ENCODE results near the gene PCDH9.

GRCh38 chr13:66530158-66530557 is 700.0 kb downstream of the PCDH9 start:
- TF ChIP-seq CTCF (IDR thresholded peaks at IDR 0.05) (no peak), POLR2A (IDR thresholded peaks at IDR 0.05) (no peak)
